Type B pancreatic cell (in vitro differentiated cells): ENCODE results near the gene DUSP22. TPM values are rescaled to one million over a fixed set of nuclear protein-coding genes. Genes with fewer than 3 reads are reported as not detected.

Experiments
- DNase-seq: peaks from one replicate; pipeline ENCODE4 v3.0.0; 2021; ENCODE audit warnings: mixed read lengths; ENCODE audit not compliant: unreplicated experiment; ENCODE audit errors: extremely low spot score
- H3K27ac Mint-ChIP-seq: 2 replicates; pipeline ENCODE4 v1.8.0; 2021; ENCODE audit warnings: mild to moderate bottlenecking, mixed read lengths
- H3K27me3 Mint-ChIP-seq: 2 replicates; pipeline ENCODE4 v1.8.0; 2021; ENCODE audit warnings: mixed read lengths
- H3K36me3 Mint-ChIP-seq: 2 replicates; pipeline ENCODE4 v1.8.0; 2021; ENCODE audit warnings: mixed read lengths
- H3K4me1 Mint-ChIP-seq: one replicate; pipeline ENCODE4 v1.8.0; 2021; ENCODE audit warnings: mixed read lengths; ENCODE audit not compliant: unreplicated experiment
- H3K4me3 Mint-ChIP-seq: 2 replicates; pipeline ENCODE4 v1.8.0; 2021; ENCODE audit warnings: mild to moderate bottlenecking, mixed read lengths
- H3K9me3 Mint-ChIP-seq: 2 replicates; pipeline ENCODE4 v1.8.0; 2021; ENCODE audit warnings: mixed read lengths
- CTCF ChIP-seq: fragments of 200-600 bp; sonication (generic); conservative IDR thresholded peaks from 2 replicates; pipeline ENCODE4 v1.5.0; 2021; ENCODE audit warnings: antibody characterized with exemption, mild to moderate bottlenecking
- total RNA-seq: library from RNA; stranded (reverse); gene quantifications from 2 replicates; pipeline ENCODE4 v1.2.1, GENCODE V29; 2021; ENCODE audit warnings: low replicate concordance

Gene DUSP22
- total RNA-seq, 1 donor from 2014 or later: 25.0 TPM

GRCh38 chr6:330948-331347 is 38.7 kb downstream of the DUSP22 start:
- DNase-seq: no peak
- TF ChIP-seq CTCF: no peak
- peaks cover 6% of the 10 kb centered on the region for H3K36me3 Mint-ChIP-seq
- no peak overlapping the region for H3K27ac Mint-ChIP-seq
- H3K9me3 Mint-ChIP-seq: no peaks in the 10 kb centered on the region
- H3K4me3 Mint-ChIP-seq: no peak overlapping the region
- no peaks in the 10 kb centered on the region for H3K4me1 Mint-ChIP-seq
- H3K27me3 Mint-ChIP-seq: no peaks in the 10 kb centered on the region

GRCh38 chr6:331622-332521 is 39.6 kb downstream of the DUSP22 start:
- H3K4me3 Mint-ChIP-seq: no peak overlapping the region
- no peaks in the 10 kb centered on the region for H3K4me1 Mint-ChIP-seq
- H3K27me3 Mint-ChIP-seq: no peaks in the 10 kb centered on the region
- H3K36me3 Mint-ChIP-seq: peaks cover 6% of the 10 kb centered on the region
- no peak for TF ChIP-seq CTCF
- H3K27ac Mint-ChIP-seq: no peak overlapping the region
- no peaks in the 10 kb centered on the region for H3K9me3 Mint-ChIP-seq
- no peak for DNase-seq

GRCh38 chr6:332671-333070 is 40.4 kb downstream of the DUSP22 start:
- Mint-ChIP-seq H3K4me1 (no peaks in the 10 kb centered on the region), H3K4me3 (no peak overlapping the region), H3K27me3 (no peaks in the 10 kb centered on the region), H3K36me3 (peaks cover 2% of the 10 kb centered on the region), H3K27ac (no peak overlapping the region), H3K9me3 (no peaks in the 10 kb centered on the region)
- DNase-seq: no peak
- no peak for TF ChIP-seq CTCF

DNA sequence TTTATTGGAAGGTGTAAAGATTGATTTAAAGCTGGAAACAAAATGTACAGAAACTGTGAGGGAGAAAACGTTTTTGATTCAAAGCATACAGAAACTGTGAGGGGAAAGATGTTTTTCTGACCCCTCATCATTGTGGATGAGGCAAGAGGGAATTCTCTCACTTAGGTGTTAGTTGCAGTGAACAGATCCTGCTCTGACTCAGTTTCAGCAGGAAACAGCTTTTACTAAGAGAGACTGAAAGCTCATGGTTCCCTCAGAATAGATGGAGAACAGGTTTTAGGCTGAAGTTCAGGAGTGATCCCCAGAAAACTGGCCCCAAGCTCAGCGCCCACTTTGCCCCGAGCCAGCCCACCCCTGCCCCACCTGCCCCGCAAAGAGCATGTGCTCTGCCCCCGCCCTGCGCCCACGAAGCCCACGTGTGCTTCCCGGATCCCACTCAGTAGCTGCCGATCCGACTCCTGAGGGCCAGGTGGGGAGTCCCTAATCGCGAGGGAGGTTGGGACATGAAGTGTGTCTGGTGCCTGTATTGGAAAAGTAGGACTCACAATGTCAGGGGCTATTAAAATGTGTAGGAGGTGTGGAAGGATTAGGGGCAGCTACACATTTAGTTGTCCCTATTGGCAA is 41.2 kb downstream of the DUSP22 start:
- no peaks in the 10 kb centered on the region for H3K4me1 Mint-ChIP-seq
- H3K36me3 Mint-ChIP-seq: no peaks in the 10 kb centered on the region
- no peak overlapping the region for H3K27ac Mint-ChIP-seq
- H3K9me3 Mint-ChIP-seq: no peaks in the 10 kb centered on the region
- H3K27me3 Mint-ChIP-seq: no peaks in the 10 kb centered on the region
- H3K4me3 Mint-ChIP-seq: no peak overlapping the region
- TF ChIP-seq CTCF: no peak
- no peak for DNase-seq

DNA sequence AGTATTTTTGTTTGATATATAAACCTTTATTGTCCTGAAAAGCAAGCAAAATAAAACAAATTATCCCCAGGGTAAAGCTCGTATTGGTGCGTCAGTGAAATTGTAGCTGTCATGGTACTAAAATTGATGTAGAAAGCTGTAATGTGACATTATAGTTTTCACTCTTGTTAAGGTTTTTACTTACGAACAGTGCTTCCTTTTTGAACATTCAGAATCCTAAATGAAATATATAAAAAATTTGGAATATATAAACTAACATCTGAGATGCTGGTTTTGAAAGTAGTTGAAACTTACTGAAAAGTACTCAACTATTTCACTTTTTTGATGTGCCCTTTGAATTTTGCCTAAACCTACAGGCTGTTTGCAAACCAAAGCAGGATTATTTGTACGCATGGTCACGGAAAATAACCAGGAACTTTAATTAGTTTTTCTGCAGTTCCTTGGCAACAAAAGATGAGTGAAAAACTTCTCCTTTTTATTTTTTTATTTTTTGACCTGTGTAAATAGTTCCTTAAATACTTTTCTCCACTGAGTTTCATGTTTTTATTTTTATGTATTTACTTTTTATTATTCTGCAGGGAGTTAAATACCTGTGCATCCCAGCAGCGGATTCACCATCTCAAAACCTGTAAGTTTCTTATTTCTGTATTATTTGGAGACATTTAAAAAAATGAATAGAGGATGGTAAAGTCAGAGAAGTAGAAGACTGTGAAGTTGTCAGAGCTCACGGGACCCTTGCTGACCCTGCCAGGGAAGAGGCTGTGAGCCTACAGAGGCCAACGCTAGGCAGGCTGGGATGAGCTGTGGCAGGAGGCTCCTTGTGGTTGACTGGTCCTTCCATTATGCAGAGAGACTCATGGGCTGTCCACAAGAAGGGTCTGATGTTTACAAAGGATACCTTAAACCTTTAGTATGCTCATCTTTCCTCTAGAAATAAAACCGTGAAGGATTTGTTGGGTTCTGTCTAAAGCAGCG is 42.5 kb downstream of the DUSP22 start:
- Mint-ChIP-seq H3K4me3 (no peak overlapping the region), H3K27ac (no peak overlapping the region), H3K27me3 (no peaks in the 10 kb centered on the region), H3K36me3 (no peaks in the 10 kb centered on the region), H3K9me3 (no peaks in the 10 kb centered on the region), H3K4me1 (no peaks in the 10 kb centered on the region)
- no peak for DNase-seq
- TF ChIP-seq CTCF: no peak
